SH-SY5Y (cell line): ENCODE data around the gene PLCB4.

Source experiments
- GATA2 ChIP-seq: IDR thresholded peaks from 2 replicates; pipeline ENCODE4 v1.6.1; 2011; ENCODE audit warnings: mild to moderate bottlenecking, low read depth, low read length
- GATA3 ChIP-seq: IDR thresholded peaks from 2 replicates; pipeline ENCODE4 v1.6.1; 2011; ENCODE audit warnings: low read depth, mild to moderate bottlenecking, low read length, moderate library complexity

DNA sequence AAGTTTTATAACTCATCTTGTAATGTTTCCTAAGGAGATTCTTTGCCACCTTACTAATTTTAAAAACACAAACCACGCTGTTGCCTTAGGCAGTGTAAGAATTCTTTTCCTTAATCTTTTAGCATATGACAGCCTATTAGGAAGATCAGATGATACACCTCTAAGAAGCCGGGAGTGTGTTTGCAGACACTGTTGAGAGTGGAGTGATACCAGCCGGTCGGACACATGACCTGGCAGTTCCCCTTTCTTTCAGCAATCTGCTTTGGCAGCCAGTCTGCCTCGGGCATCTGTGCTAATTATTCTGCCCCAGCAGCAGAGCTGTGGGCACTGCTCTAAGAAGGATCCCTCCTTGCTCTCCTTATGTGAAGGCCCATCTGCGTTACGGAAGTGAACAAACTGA is 50.9 kb downstream of the PLCB4 start:
- TF ChIP-seq GATA3 (no peak), GATA2 (no peak)
